Loucy (cell line): Measurements from ENCODE around the gene STIP1.

ENCODE experiments used
- H2AFZ ChIP-seq: fragments of 200-600 bp; sonication (generic); 2 replicates; pipeline ENCODE4 v1.6.0; 2016; ENCODE audit warnings: antibody characterized with exemption, mild to moderate bottlenecking, low read length, moderate library complexity
- H3F3A ChIP-seq: fragments of 200-600 bp; 2 replicates; pipeline ENCODE4 v1.6.0; 2016; ENCODE audit warnings: antibody characterized with exemption, low read depth, mild to moderate bottlenecking
- H3K27me3 ChIP-seq: fragments of 200-600 bp; sonication (generic); 2 replicates; pipeline ENCODE4 v1.6.1; 2014; ENCODE audit warnings: low read length, mild to moderate bottlenecking; ENCODE audit not compliant: insufficient read depth, poor library complexity, severe bottlenecking
- H3K36me3 ChIP-seq: fragments of 200-600 bp; sonication (generic); 2 replicates; pipeline ENCODE4 v1.6.1; 2016; ENCODE audit warnings: low read length; ENCODE audit not compliant: insufficient read depth
- H3K4me1 ChIP-seq: fragments of 200-600 bp; sonication (generic); 2 replicates; pipeline ENCODE4 v1.5.1; 2014; ENCODE audit warnings: low read length, mild to moderate bottlenecking; ENCODE audit not compliant: insufficient read depth, poor library complexity, severe bottlenecking
- H3K4me2 ChIP-seq: fragments of 200-600 bp; sonication (generic); 2 replicates; pipeline ENCODE4 v1.6.0; 2014; ENCODE audit warnings: antibody characterized with exemption, low read length, low read depth, mild to moderate bottlenecking; ENCODE audit not compliant: poor library complexity, severe bottlenecking
- H3K4me3 ChIP-seq: fragments of 200-600 bp; sonication (generic); 2 replicates; pipeline ENCODE4 v1.5.1; 2014; ENCODE audit warnings: low read length, mild to moderate bottlenecking, mixed read lengths; ENCODE audit not compliant: poor library complexity, severe bottlenecking
- H3K79me2 ChIP-seq: fragments of 200-600 bp; sonication (generic); 2 replicates; pipeline ENCODE4 v1.6.1; 2014; ENCODE audit warnings: low read length; ENCODE audit not compliant: insufficient read depth
- H3K9ac ChIP-seq: fragments of 200-600 bp; sonication (generic); 2 replicates; pipeline ENCODE4 v1.6.0; 2014; ENCODE audit warnings: mild to moderate bottlenecking, low read depth, low read length, moderate library complexity; ENCODE audit not compliant: poor library complexity, severe bottlenecking
- H3K9me2 ChIP-seq: fragments of 200-600 bp; sonication (generic); replicated peaks from 2 replicates; pipeline ENCODE4 v1.6.1; 2016; ENCODE audit warnings: low read depth, low read length, mixed read lengths
- H3K9me3 ChIP-seq: fragments of 200-600 bp; sonication (generic); 2 replicates; pipeline ENCODE4 v1.6.1; 2014; ENCODE audit warnings: mild to moderate bottlenecking, antibody characterized with exemption, low read length, low read depth; ENCODE audit not compliant: insufficient read depth
- H4K20me1 ChIP-seq: fragments of 200-600 bp; sonication (generic); 2 replicates; pipeline ENCODE4 v1.6.0; 2014; ENCODE audit warnings: antibody characterized with exemption, low read length, mild to moderate bottlenecking; ENCODE audit not compliant: insufficient read depth, poor library complexity, severe bottlenecking
- EZH2phosphoT487 ChIP-seq: fragments of 200-600 bp; IDR thresholded peaks from 2 replicates; pipeline ENCODE4 v1.6.1; 2018; ENCODE audit warnings: antibody characterized with exemption, mild to moderate bottlenecking, moderate library complexity, borderline replicate concordance
- TF ChIP-seq, protein P1 (sequence below): fragments of 200-600 bp; sonication (generic); conservative IDR thresholded peaks from 2 replicates; pipeline ENCODE4 v1.5.1; 2014; ENCODE audit warnings: mild to moderate bottlenecking, antibody characterized with exemption, low read length

STIP1 gene

DNA sequence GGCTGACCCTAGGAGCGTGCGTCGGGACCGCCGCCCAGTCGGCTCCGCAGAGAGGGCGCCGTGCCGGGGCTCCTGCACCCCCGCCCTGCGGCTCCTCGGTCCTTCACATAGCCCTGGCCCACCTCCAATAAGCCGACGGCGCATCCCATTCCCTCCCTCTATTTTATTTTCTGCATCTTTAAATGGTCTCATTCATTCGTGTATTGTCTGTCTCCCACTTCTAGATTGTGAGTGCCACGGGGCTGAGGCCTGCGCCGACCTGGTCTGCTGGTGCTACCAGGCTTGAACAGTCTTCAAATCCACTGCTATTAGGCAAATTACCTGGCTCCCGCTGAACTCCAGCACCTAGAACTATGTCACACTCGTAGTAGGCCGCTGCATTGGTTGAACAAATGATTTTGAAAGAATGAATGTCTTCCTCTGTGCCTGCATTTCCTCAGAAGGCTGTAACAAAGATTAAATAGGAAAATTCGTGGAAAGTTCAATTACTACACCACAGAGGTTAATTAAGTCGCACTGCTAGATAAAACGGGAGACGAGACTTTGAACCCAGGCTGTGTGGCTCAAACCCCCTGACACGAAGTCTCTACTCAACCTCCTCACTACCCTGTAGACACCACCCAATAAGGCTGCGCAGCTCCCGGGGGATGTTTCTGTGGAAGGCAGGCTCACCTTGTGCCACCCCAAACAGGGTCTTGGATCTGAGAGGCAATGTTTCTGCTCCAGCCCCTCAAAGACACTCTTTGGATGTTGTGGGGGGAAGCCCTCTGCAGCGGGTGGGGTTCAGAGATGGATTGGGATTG, 62.0 kb downstream of the STIP1 start:
- Histone ChIP-seq H3K4me3 (peak overlapping the region; percentile 88), H3K9me3 (no peaks in the 10 kb centered on the region), H3F3A (peaks cover 3% of the 10 kb centered on the region; the same call in 1 of the 2 replicates), H3K4me1 (peaks cover 38% of the 10 kb centered on the region), H3K9me2 (no peaks in the 10 kb centered on the region), H3K4me2 (peak overlapping the region; percentile 100), H3K9ac (no peak overlapping the region), H3K36me3 (peaks cover 11% of the 10 kb centered on the region; the same call in 1 of the 2 replicates), H2AFZ (peak overlapping the region; percentile 94; the same call in 1 of the 2 replicates), H4K20me1 (peaks cover 22% of the 10 kb centered on the region), H3K79me2 (peaks cover 39% of the 10 kb centered on the region), H3K27me3 (no peaks in the 10 kb centered on the region)
- TF ChIP-seq, protein P1, sequence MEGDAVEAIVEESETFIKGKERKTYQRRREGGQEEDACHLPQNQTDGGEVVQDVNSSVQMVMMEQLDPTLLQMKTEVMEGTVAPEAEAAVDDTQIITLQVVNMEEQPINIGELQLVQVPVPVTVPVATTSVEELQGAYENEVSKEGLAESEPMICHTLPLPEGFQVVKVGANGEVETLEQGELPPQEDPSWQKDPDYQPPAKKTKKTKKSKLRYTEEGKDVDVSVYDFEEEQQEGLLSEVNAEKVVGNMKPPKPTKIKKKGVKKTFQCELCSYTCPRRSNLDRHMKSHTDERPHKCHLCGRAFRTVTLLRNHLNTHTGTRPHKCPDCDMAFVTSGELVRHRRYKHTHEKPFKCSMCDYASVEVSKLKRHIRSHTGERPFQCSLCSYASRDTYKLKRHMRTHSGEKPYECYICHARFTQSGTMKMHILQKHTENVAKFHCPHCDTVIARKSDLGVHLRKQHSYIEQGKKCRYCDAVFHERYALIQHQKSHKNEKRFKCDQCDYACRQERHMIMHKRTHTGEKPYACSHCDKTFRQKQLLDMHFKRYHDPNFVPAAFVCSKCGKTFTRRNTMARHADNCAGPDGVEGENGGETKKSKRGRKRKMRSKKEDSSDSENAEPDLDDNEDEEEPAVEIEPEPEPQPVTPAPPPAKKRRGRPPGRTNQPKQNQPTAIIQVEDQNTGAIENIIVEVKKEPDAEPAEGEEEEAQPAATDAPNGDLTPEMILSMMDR = no peak
- TF ChIP-seq EZH2phosphoT487 = no peak

GRCh38 chr11:64248578-64248977, 62.6 kb downstream of the STIP1 start:
- Histone ChIP-seq H4K20me1 (peaks cover 18% of the 10 kb centered on the region), H3F3A (peaks cover 3% of the 10 kb centered on the region; the same call in 1 of the 2 replicates), H2AFZ (no peak overlapping the region), H3K9me2 (no peaks in the 10 kb centered on the region), H3K4me2 (no peak overlapping the region), H3K4me1 (peaks cover 35% of the 10 kb centered on the region), H3K9ac (no peak overlapping the region), H3K27me3 (no peaks in the 10 kb centered on the region), H3K79me2 (peaks cover 33% of the 10 kb centered on the region), H3K9me3 (no peaks in the 10 kb centered on the region), H3K36me3 (peaks cover 7% of the 10 kb centered on the region; the same call in 1 of the 2 replicates), H3K4me3 (no peak overlapping the region)
- no peak for TF ChIP-seq EZH2phosphoT487

DNA sequence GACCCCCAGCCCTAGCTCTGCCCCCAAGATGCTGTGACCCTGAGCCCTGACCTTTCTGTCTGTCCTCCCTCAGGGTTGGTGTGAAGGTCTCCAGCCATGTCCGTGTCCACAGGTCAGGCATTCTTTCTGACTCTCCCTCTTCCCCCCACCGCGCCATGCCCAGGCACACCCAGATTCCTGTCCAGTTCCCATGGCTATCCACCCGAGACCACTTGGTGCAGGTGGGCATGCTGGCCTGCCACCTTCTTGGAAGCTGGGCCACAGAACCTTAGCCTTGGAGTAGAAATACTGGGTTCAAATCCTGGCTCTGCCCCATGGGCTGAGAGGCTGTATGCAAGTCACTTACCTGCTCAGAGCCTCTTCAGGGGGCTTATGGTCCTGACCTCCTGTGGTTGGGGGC, 63.1 kb downstream of the STIP1 start:
- H3K9me3 ChIP-seq = no peaks in the 10 kb centered on the region
- H3F3A ChIP-seq = peaks cover 3% of the 10 kb centered on the region; the same call in 1 of the 2 replicates
- peaks cover 3% of the 10 kb centered on the region; the same call in 1 of the 2 replicates for H3K36me3 ChIP-seq
- H3K27me3 ChIP-seq = no peaks in the 10 kb centered on the region
- H3K9me2 ChIP-seq = no peaks in the 10 kb centered on the region
- peaks cover 39% of the 10 kb centered on the region for H3K4me1 ChIP-seq
- H4K20me1 ChIP-seq = peaks cover 15% of the 10 kb centered on the region
- H3K9ac ChIP-seq = no peak overlapping the region
- no peak overlapping the region for H2AFZ ChIP-seq
- peaks cover 28% of the 10 kb centered on the region for H3K79me2 ChIP-seq
- no peak overlapping the region for H3K4me2 ChIP-seq
- TF ChIP-seq, protein P1 = no peak
- no peak for TF ChIP-seq EZH2phosphoT487
- H3K4me3 ChIP-seq = no peak overlapping the region
